WTC11 (cell line): Measurements from ENCODE around the gene STRIP1. TPM values are rescaled to one million over a fixed set of nuclear protein-coding genes. Genes with fewer than 3 reads are reported as not detected.
A peak's percentile ranks its signal among the peaks of the same experiment; 100 is the strongest.

ENCODE experiments used
- ATAC-seq: fragments of 200-7000 bp; cut with Tn5 transposase; 2 replicates; pipeline ENCODE4 v1.10.0; 2021; ENCODE audit warnings: mild to moderate bottlenecking, moderate library complexity
- CTCF ChIA-PET: fragments of 300-600 bp; sonication (Branson Sonifier 250); formaldehyde crosslinking; loops from one replicate; lab custom pipeline; 2021; ENCODE audit warnings: antibody characterized with exemption; lab: Charles Lee
- POLR2A ChIA-PET: fragments of 350-600 bp; sonication (Branson Sonifier 250); formaldehyde crosslinking; loops from one replicate; lab custom pipeline; 2021; ENCODE audit warnings: antibody characterized with exemption; lab: Charles Lee
- DNase-seq: peaks from one replicate; pipeline ENCODE4 v3.0.0; 2021; ENCODE audit warnings: low spot score
- H3K27ac Mint-ChIP-seq: 2 replicates; pipeline ENCODE4 v1.8.0; 2021; ENCODE audit warnings: mixed read lengths
- H3K27me3 Mint-ChIP-seq: 2 replicates; pipeline ENCODE4 v1.8.0; 2021; ENCODE audit warnings: low read depth, mild to moderate bottlenecking, moderate library complexity, mixed read lengths
- H3K36me3 Mint-ChIP-seq: 2 replicates; pipeline ENCODE4 v1.8.0; 2021; ENCODE audit warnings: mixed read lengths
- H3K4me1 Mint-ChIP-seq: 2 replicates; pipeline ENCODE4 v1.8.0; 2022; ENCODE audit warnings: mixed read lengths
- H3K4me3 Mint-ChIP-seq: 2 replicates; pipeline ENCODE4 v1.8.0; 2021; ENCODE audit warnings: mild to moderate bottlenecking, moderate library complexity, mixed read lengths
- H3K9me3 Mint-ChIP-seq: 2 replicates; pipeline ENCODE4 v1.8.0; 2021; ENCODE audit warnings: mixed read lengths
- ATF1 ChIP-seq: sonication (generic); formaldehyde crosslinking; IDR thresholded peaks from 2 replicates; pipeline ENCODE4 v1.8.1; 2023; ENCODE audit warnings: mild to moderate bottlenecking, moderate library complexity, missing genetic modification reagents
- CREM ChIP-seq: sonication (generic); formaldehyde crosslinking; IDR thresholded peaks from 2 replicates; pipeline ENCODE4 v1.8.1; 2022; ENCODE audit warnings: mild to moderate bottlenecking, missing genetic modification reagents, moderate library complexity
- ETV6 ChIP-seq: sonication (generic); formaldehyde crosslinking; IDR thresholded peaks from 2 replicates; pipeline ENCODE4 v1.8.1; 2022; ENCODE audit warnings: mild to moderate bottlenecking, missing genetic modification reagents
- GTF2I ChIP-seq: fragments of 250-450 bp; sonication (Bioruptor Pico); conservative IDR thresholded peaks from 2 replicates; pipeline ENCODE4 v1.4.0; 2021; ENCODE audit warnings: mild to moderate bottlenecking
- MXD4 ChIP-seq: fragments of 250-450 bp; sonication (Bioruptor Pico); IDR thresholded peaks from 2 replicates; pipeline ENCODE4 v1.8.0; 2021; ENCODE audit warnings: mild to moderate bottlenecking, moderate library complexity, borderline replicate concordance
- SMAD4 ChIP-seq: sonication (generic); formaldehyde crosslinking; IDR thresholded peaks from 2 replicates; pipeline ENCODE4 v1.8.0; 2022; ENCODE audit warnings: mild to moderate bottlenecking, missing genetic modification reagents
- SOX15 ChIP-seq: fragments of 250-450 bp; sonication (Bioruptor Pico); IDR thresholded peaks from 2 replicates; pipeline ENCODE4 v1.9.0; 2021; ENCODE audit warnings: mild to moderate bottlenecking
- USF1 ChIP-seq: sonication (generic); formaldehyde crosslinking; IDR thresholded peaks from 2 replicates; pipeline ENCODE4 v1.8.0; 2022; ENCODE audit warnings: mild to moderate bottlenecking, missing genetic modification reagents
- ZNF423 ChIP-seq: fragments of 250-450 bp; sonication (Bioruptor Pico); IDR thresholded peaks from 2 replicates; pipeline ENCODE4 v2.1.2; 2022; ENCODE audit warnings: mild to moderate bottlenecking, moderate library complexity
- total RNA-seq: library from RNA; stranded (reverse); gene quantifications from 3 replicates; pipeline ENCODE4 v1.2.3, GENCODE V29; 2021
- TF ChIP-seq, protein P1 (sequence below): sonication (generic); formaldehyde crosslinking; IDR thresholded peaks from 2 replicates; pipeline ENCODE4 v1.8.0; 2022; ENCODE audit warnings: missing genetic modification reagents
- TF ChIP-seq, protein P2 (sequence below): sonication (generic); formaldehyde crosslinking; IDR thresholded peaks from 2 replicates; pipeline ENCODE4 v1.8.1; 2022; ENCODE audit warnings: missing genetic modification reagents, borderline replicate concordance
- TF ChIP-seq, protein P3 (sequence below): sonication (generic); formaldehyde crosslinking; IDR thresholded peaks from 2 replicates; pipeline ENCODE4 v1.8.1; 2023; ENCODE audit warnings: mild to moderate bottlenecking, missing genetic modification reagents
- TF ChIP-seq, protein P4 (sequence below): sonication (generic); formaldehyde crosslinking; IDR thresholded peaks from 2 replicates; pipeline ENCODE4 v1.8.0; 2023; ENCODE audit warnings: missing genetic modification reagents

STRIP1 gene
- total RNA-seq, 1 experiment from 2014 or later = 42.8 TPM

- ChIA-PET POLR2A (interaction anchor here (0.6 to 0.7 kb wide), 2 partner anchors 11 to 19 kb away, joined by 3 to 4 read pairs; no protein-coding TSS in a partner anchor), CTCF (interaction anchor here (0.9 to 3.9 kb wide), 6 partner anchors 9 to 52 kb away, joined by 3 to 22 read pairs (median 10); no protein-coding TSS in a partner anchor)
- Mint-ChIP-seq H3K4me3 (no peak overlapping the region), H3K4me1 (peaks cover 27% of the 10 kb centered on the region), H3K9me3 (no peaks in the 10 kb centered on the region), H3K36me3 (no peaks in the 10 kb centered on the region), H3K27me3 (peaks cover 98% of the 10 kb centered on the region), H3K27ac (no peak overlapping the region)
- ATAC-seq = no peak
- TF ChIP-seq, protein P1, sequence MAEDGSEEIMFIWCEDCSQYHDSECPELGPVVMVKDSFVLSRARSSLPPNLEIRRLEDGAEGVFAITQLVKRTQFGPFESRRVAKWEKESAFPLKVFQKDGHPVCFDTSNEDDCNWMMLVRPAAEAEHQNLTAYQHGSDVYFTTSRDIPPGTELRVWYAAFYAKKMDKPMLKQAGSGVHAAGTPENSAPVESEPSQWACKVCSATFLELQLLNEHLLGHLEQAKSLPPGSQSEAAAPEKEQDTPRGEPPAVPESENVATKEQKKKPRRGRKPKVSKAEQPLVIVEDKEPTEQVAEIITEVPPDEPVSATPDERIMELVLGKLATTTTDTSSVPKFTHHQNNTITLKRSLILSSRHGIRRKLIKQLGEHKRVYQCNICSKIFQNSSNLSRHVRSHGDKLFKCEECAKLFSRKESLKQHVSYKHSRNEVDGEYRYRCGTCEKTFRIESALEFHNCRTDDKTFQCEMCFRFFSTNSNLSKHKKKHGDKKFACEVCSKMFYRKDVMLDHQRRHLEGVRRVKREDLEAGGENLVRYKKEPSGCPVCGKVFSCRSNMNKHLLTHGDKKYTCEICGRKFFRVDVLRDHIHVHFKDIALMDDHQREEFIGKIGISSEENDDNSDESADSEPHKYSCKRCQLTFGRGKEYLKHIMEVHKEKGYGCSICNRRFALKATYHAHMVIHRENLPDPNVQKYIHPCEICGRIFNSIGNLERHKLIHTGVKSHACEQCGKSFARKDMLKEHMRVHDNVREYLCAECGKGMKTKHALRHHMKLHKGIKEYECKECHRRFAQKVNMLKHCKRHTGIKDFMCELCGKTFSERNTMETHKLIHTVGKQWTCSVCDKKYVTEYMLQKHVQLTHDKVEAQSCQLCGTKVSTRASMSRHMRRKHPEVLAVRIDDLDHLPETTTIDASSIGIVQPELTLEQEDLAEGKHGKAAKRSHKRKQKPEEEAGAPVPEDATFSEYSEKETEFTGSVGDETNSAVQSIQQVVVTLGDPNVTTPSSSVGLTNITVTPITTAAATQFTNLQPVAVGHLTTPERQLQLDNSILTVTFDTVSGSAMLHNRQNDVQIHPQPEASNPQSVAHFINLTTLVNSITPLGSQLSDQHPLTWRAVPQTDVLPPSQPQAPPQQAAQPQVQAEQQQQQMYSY (CRISPR knock-in tag) = no peak
- TF ChIP-seq ETV6 (CRISPR knock-in tag) (no peak), GTF2I (CRISPR knock-in tag) (no peak)
- no peak for DNase-seq
These were observed 48.1 kb downstream of the STRIP1 start for GRCh38 chr1:110082477-110082876.

DNA sequence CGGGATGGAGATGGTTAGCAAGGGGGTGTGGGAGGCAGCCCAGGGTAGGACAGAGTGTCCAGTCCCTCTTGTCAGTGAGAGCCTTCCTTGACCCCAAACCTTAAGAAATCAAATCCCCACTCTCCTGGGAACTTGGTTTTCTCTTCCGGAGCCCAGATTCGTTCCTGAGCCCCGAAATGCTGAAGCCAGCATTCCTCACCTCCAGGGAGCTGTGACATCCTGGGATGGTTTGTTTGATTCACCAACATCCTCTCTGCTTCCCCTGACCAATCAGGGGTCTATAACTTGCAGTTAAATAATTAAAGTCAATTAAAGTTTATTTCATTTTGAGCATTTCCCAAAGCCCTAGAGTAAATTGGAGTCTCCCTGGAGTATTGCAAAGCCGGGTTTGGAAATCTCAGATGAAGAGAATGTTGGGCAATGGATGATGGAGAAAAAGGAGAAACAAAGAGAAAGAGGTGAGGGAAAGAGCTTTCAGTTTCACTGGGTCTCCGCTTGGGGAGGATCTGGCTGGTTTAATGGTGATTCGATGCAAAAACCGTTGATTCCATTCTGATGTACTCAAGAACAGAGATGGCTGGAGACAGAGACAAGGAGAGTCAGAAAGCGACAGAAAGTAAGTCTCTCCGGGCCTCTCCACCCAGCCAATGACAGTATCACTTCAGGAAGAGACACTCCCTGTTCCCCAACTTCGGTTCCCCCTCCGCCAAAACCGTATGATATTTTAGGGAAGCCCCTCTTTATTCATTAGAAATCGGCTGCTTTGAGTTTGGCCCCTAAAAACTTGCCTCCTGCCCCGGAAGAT, 48.8 kb downstream of the STRIP1 start:
- H3K27me3 Mint-ChIP-seq = peaks cover 96% of the 10 kb centered on the region
- peak overlapping the region; percentile 65 for H3K4me3 Mint-ChIP-seq
- no peak overlapping the region for H3K27ac Mint-ChIP-seq
- H3K9me3 Mint-ChIP-seq = no peaks in the 10 kb centered on the region
- no peak; the same call in 1 of the 2 replicates for ATAC-seq
- TF ChIP-seq, protein P1 (CRISPR knock-in tag) = no peak
- TF ChIP-seq USF1 (CRISPR knock-in tag) = no peak
- no peak for TF ChIP-seq ATF1
- no peak for TF ChIP-seq SMAD4 (CRISPR knock-in tag)
- no peak for TF ChIP-seq SOX15 (CRISPR knock-in tag)
- TF ChIP-seq MXD4 (CRISPR knock-in tag) = no peak
- TF ChIP-seq, protein P2, sequence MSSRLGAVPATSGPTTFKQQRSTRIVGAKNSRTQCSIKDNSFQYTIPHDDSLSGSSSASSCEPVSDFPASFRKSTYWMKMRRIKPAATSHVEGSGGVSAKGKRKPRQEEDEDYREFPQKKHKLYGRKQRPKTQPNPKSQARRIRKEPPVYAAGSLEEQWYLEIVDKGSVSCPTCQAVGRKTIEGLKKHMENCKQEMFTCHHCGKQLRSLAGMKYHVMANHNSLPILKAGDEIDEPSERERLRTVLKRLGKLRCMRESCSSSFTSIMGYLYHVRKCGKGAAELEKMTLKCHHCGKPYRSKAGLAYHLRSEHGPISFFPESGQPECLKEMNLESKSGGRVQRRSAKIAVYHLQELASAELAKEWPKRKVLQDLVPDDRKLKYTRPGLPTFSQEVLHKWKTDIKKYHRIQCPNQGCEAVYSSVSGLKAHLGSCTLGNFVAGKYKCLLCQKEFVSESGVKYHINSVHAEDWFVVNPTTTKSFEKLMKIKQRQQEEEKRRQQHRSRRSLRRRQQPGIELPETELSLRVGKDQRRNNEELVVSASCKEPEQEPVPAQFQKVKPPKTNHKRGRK = no peak
- TF ChIP-seq, protein P3, sequence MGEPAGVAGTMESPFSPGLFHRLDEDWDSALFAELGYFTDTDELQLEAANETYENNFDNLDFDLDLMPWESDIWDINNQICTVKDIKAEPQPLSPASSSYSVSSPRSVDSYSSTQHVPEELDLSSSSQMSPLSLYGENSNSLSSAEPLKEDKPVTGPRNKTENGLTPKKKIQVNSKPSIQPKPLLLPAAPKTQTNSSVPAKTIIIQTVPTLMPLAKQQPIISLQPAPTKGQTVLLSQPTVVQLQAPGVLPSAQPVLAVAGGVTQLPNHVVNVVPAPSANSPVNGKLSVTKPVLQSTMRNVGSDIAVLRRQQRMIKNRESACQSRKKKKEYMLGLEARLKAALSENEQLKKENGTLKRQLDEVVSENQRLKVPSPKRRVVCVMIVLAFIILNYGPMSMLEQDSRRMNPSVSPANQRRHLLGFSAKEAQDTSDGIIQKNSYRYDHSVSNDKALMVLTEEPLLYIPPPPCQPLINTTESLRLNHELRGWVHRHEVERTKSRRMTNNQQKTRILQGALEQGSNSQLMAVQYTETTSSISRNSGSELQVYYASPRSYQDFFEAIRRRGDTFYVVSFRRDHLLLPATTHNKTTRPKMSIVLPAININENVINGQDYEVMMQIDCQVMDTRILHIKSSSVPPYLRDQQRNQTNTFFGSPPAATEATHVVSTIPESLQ (CRISPR knock-in tag) = no peak
- TF ChIP-seq, protein P4, sequence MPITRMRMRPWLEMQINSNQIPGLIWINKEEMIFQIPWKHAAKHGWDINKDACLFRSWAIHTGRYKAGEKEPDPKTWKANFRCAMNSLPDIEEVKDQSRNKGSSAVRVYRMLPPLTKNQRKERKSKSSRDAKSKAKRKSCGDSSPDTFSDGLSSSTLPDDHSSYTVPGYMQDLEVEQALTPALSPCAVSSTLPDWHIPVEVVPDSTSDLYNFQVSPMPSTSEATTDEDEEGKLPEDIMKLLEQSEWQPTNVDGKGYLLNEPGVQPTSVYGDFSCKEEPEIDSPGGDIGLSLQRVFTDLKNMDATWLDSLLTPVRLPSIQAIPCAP = no peak
- TF ChIP-seq ZNF423 (CRISPR knock-in tag) = no peak
- TF ChIP-seq CREM (CRISPR knock-in tag) = no peak
- TF ChIP-seq ETV6 (CRISPR knock-in tag) = no peak
- no peaks in the 10 kb centered on the region for H3K36me3 Mint-ChIP-seq
- H3K4me1 Mint-ChIP-seq = peaks cover 27% of the 10 kb centered on the region
- ChIA-PET POLR2A (no interaction called here), CTCF (interaction anchor here (0.7 to 3.9 kb wide), 5 partner anchors 11 to 33 kb away, joined by 3 to 22 read pairs (median 13); no protein-coding TSS in a partner anchor)
- DNase-seq = no peak
